ENCODE results near the gene CD300E. TPM values are rescaled to one million over a fixed set of nuclear protein-coding genes. Genes with fewer than 3 reads are reported as not detected.

The CD300E gene
- total and polyA plus RNA-seq, 2 donors (not counting 3 experiments of a cell fraction or from before 2014, with no cell fraction given), result not detected

DNA sequence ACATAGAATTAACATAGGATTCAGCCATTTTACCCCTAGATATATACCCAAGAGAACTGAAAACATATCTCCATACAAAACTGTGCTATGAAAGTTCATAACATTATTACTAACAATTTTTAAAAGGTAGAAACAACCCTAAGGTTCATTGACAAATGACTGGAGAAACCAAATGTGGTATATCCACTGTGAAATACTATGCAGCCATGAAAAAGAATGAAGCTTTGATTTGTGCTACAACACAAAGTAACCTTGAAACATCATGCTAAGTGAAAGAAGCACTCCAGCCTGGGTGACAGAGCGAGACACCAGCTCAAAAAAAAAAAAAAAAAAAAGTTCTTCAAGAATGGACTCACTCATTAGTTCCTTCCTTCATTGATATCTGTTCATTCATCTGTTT lies 32.0 kb downstream of the CD300E start:
- no peaks in the 10 kb centered on the region for H3K79me2 ChIP-seq (ENCODE audit: control insufficient read depth, insufficient read depth, low read length)
- CTCF ChIA-PET, result interaction anchor here (0.6 kb wide), 1 partner anchor 1435 kb away, joined by 4 read pairs; no protein-coding TSS in a partner anchor
- FAIRE-seq, result no peak
- H3K27me3 ChIP-seq (ENCODE audit: control insufficient read depth in 2 of 2, insufficient read depth in 2 of 2, low read length in 2 of 2), result no peaks in the 10 kb centered on the region
- no peaks in the 10 kb centered on the region for H3K9me3 ChIP-seq (replicated peaks; ENCODE audit: control insufficient read depth, insufficient read depth, low read length)
- intact Hi-C loops (cut with micrococcal nuclease), result no loop called here
- H2AFZ ChIP-seq (ENCODE audit: low read depth, low read length), result no peak overlapping the region
- H3K4me1 ChIP-seq (ENCODE audit: control insufficient read depth, extremely low read depth, insufficient read depth, low read length), result no peaks in the 10 kb centered on the region
- no peak overlapping the region for H3K4me3 ChIP-seq (replicated peaks in 1 of 3; ENCODE audit: insufficient read depth in 1 of 3, low read depth in 1 of 3, low read length in 3 of 3)
- TF ChIP-seq, protein P1, sequence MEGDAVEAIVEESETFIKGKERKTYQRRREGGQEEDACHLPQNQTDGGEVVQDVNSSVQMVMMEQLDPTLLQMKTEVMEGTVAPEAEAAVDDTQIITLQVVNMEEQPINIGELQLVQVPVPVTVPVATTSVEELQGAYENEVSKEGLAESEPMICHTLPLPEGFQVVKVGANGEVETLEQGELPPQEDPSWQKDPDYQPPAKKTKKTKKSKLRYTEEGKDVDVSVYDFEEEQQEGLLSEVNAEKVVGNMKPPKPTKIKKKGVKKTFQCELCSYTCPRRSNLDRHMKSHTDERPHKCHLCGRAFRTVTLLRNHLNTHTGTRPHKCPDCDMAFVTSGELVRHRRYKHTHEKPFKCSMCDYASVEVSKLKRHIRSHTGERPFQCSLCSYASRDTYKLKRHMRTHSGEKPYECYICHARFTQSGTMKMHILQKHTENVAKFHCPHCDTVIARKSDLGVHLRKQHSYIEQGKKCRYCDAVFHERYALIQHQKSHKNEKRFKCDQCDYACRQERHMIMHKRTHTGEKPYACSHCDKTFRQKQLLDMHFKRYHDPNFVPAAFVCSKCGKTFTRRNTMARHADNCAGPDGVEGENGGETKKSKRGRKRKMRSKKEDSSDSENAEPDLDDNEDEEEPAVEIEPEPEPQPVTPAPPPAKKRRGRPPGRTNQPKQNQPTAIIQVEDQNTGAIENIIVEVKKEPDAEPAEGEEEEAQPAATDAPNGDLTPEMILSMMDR (IDR thresholded peaks at IDR 0.05; ENCODE audit: extremely low read depth in 1 of 2, insufficient read depth in 1 of 2, low read depth in 1 of 2, low read length in 2 of 2), result no peak
- no peak for TF ChIP-seq JUN (IDR thresholded peaks at IDR 0.05; ENCODE audit: borderline replicate concordance, insufficient read depth, insufficient read length, low read depth)
- TF ChIP-seq POLR2AphosphoS5 (IDR thresholded peaks at IDR 0.05; ENCODE audit: insufficient read depth, low read depth, low read length), result no peak
- no peak for TF ChIP-seq FOS (IDR thresholded peaks at IDR 0.05; ENCODE audit: borderline replicate concordance, insufficient read depth, low read length)
- H3K9ac ChIP-seq (replicated peaks; ENCODE audit: extremely low read depth, insufficient read depth, low read length), result no peak overlapping the region
- no TSS peak for BruUV-seq (replicated peaks)
- DNase-seq (ENCODE audit: low read depth, low spot score), result no peak
- no peaks in the 10 kb centered on the region for H4K20me1 ChIP-seq (replicated peaks; ENCODE audit: control insufficient read depth, extremely low read depth, insufficient read depth, low read length)
- POLR2A ChIA-PET, result interaction anchor here (0.7 kb wide), 1 partner anchor 265 kb away, joined by 3 read pairs; the partner anchor contains the start of gene KIF19
- H3K9me1 ChIP-seq (replicated peaks; ENCODE audit: control insufficient read depth, extremely low read depth, insufficient read depth, low read length), result no peaks in the 10 kb centered on the region
- dilution Hi-C loops (cut with MboI; ENCODE audit: extremely low pct_ligation_motif_present, low sequenced_read_pairs), result no loop called here
- H3K36me3 ChIP-seq (ENCODE audit: control insufficient read depth in 2 of 2, extremely low read depth in 1 of 2, insufficient read depth in 2 of 2, low read length in 2 of 2), result no peaks in the 10 kb centered on the region
- no peak overlapping the region for H3K4me2 ChIP-seq (ENCODE audit: insufficient read depth, low read length)
- H3K27ac ChIP-seq (ENCODE audit: insufficient read depth, low read depth, low read length), result no peak overlapping the region

DNA sequence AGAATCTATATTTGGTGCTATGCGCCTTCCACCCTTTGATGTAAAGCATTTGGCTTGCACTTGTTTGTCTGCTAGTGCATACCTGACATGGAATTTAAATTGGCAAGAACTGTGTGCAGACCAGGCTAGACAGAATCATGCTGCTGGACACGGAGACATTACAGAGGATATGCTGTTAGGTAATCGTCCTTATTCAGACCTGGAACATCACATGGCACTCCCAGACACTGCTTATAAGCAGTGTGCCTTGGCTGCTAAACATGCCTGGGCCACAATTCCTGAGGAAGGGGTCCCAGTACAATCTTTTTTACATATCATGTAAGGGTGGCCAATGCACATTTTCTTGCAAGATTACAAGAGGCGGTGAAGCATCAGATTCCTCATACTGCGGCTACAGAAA lies 37.8 kb downstream of the CD300E start:
- no peak overlapping the region for H3K9ac ChIP-seq (replicated peaks; ENCODE audit: extremely low read depth, insufficient read depth, low read length)
- peaks cover 2% of the 10 kb centered on the region for H3K9me3 ChIP-seq (replicated peaks; ENCODE audit: control insufficient read depth, insufficient read depth, low read length)
- H4K20me1 ChIP-seq (replicated peaks; ENCODE audit: control insufficient read depth, extremely low read depth, insufficient read depth, low read length), result no peaks in the 10 kb centered on the region
- no peaks in the 10 kb centered on the region for H3K36me3 ChIP-seq (ENCODE audit: control insufficient read depth in 2 of 2, extremely low read depth in 1 of 2, insufficient read depth in 2 of 2, low read length in 2 of 2)
- BruUV-seq (replicated peaks), result no TSS peak
- DNase-seq (ENCODE audit: low read depth, low spot score), result no peak
- ChIA-PET CTCF (no interaction called here), POLR2A (no interaction called here)
- no peak for TF ChIP-seq FOS (IDR thresholded peaks at IDR 0.05; ENCODE audit: borderline replicate concordance, insufficient read depth, low read length)
- TF ChIP-seq, protein P1 (IDR thresholded peaks at IDR 0.05; ENCODE audit: extremely low read depth in 1 of 2, insufficient read depth in 1 of 2, low read depth in 1 of 2, low read length in 2 of 2), result no peak
- TF ChIP-seq, protein P2, sequence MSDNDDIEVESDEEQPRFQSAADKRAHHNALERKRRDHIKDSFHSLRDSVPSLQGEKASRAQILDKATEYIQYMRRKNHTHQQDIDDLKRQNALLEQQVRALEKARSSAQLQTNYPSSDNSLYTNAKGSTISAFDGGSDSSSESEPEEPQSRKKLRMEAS (IDR thresholded peaks at IDR 0.05; ENCODE audit: insufficient read depth, insufficient read length), result no peak
- no peak for TF ChIP-seq JUN (IDR thresholded peaks at IDR 0.05; ENCODE audit: borderline replicate concordance, insufficient read depth, insufficient read length, low read depth)
- TF ChIP-seq EZH2 (IDR thresholded peaks at IDR 0.05; ENCODE audit: borderline replicate concordance, low read depth, low read length, severe bottlenecking), result no peak
- dilution Hi-C loops (cut with MboI; ENCODE audit: extremely low pct_ligation_motif_present, low sequenced_read_pairs) (no loop called here), intact Hi-C loops (cut with micrococcal nuclease) (no loop called here)
- no peak overlapping the region for H3K27ac ChIP-seq (ENCODE audit: insufficient read depth, low read depth, low read length)
- H2AFZ ChIP-seq (ENCODE audit: low read depth, low read length), result no peak overlapping the region
- no peaks in the 10 kb centered on the region for H3K4me1 ChIP-seq (ENCODE audit: control insufficient read depth, extremely low read depth, insufficient read depth, low read length)
- no peak for FAIRE-seq
- H3K27me3 ChIP-seq (ENCODE audit: control insufficient read depth in 2 of 2, insufficient read depth in 2 of 2, low read length in 2 of 2), result no peaks in the 10 kb centered on the region
- H3K4me2 ChIP-seq (ENCODE audit: insufficient read depth, low read length), result no peak overlapping the region
- H3K9me1 ChIP-seq (replicated peaks; ENCODE audit: control insufficient read depth, extremely low read depth, insufficient read depth, low read length), result no peaks in the 10 kb centered on the region
- H3K79me2 ChIP-seq (ENCODE audit: control insufficient read depth, insufficient read depth, low read length), result no peaks in the 10 kb centered on the region
- H3K4me3 ChIP-seq (replicated peaks in 1 of 3; ENCODE audit: insufficient read depth in 1 of 3, low read depth in 1 of 3, low read length in 3 of 3), result no peak overlapping the region

Measured in endothelial cell of umbilical vein (primary cell).